GM12878 (cell line): ENCODE data around the gene TDRD7. TPM values are rescaled to one million over a fixed set of nuclear protein-coding genes. Genes with fewer than 3 reads are reported as not detected.

Experiments
- ATAC-seq: fragments of 200-7000 bp; cut with Tn5 transposase; 3 replicates; pipeline ENCODE4 v1.9.1; 2020; ENCODE audit warnings: mild to moderate bottlenecking, moderate library complexity
- BruUV-seq: library from RNA; stranded (reverse); fragments of 400-500 nt; replicated peaks from 2 replicates; lab custom pipeline; 2021; lab: Mats Ljungman, UMichigan
- CTCF ChIA-PET: fragments of 300-600 bp; sonication (Branson Sonifier 250); formaldehyde crosslinking; extraction: SDS; loops from one replicate; lab custom pipeline; 2021; ENCODE audit warnings: inconsistent platforms; lab: Yijun Ruan, JAX
- POLR2A ChIA-PET: fragments of 350-600 bp; formaldehyde crosslinking; extraction: SDS; loops from one replicate; lab custom pipeline; 2021; ENCODE audit warnings: inconsistent platforms; lab: Charles Lee
- RAD21 ChIA-PET: fragments of 300-600 bp; sonication (Branson Sonifier 250); formaldehyde crosslinking; loops from one replicate; lab custom pipeline; 2023; ENCODE audit warnings: antibody characterized with exemption; ENCODE audit not compliant: unreplicated experiment; lab: Charles Lee
- SMC1A ChIA-PET: fragments of 300-600 bp; sonication (Branson Sonifier 250); formaldehyde crosslinking; loops from one replicate; lab custom pipeline; 2023; ENCODE audit not compliant: unreplicated experiment, uncharacterized antibody; lab: Charles Lee
- DNase-seq: peaks from one replicate; pipeline ENCODE4 v3.0.0-alpha.2; 2011; ENCODE audit warnings: low read depth, low spot score
- FAIRE-seq: peaks from 3 replicates; lab custom pipeline; 2011; peaks lifted over from hg19 to GRCh38; lab: Jason Lieb, UNC
- H2AFZ ChIP-seq: 2 replicates; pipeline ENCODE4 v1.6.0; 2011; ENCODE audit warnings: low read depth, low read length, control low read depth; ENCODE audit not compliant: control insufficient read depth
- H3K27ac ChIP-seq: 2 replicates; pipeline ENCODE4 v1.5.1; 2011; ENCODE audit warnings: control low read depth; ENCODE audit not compliant: control insufficient read depth, insufficient read depth
- H3K27me3 ChIP-seq, 2 experiments: replicated peaks in 1 of 2; 2 replicates each; pipeline versions ENCODE4 v1.6.0 to v1.6.1; 2011; ENCODE audit warnings: low read length in 1 of 2; ENCODE audit not compliant: control insufficient read depth in 2 of 2, insufficient read depth in 2 of 2
- H3K36me3 ChIP-seq, 2 experiments: 2 replicates each; pipeline ENCODE4 v1.5.1; 2011; ENCODE audit warnings: low read length in 1 of 2; ENCODE audit not compliant: control insufficient read depth in 2 of 2, insufficient read depth in 2 of 2
- H3K4me1 ChIP-seq: 2 replicates; pipeline ENCODE4 v1.6.1; 2011; ENCODE audit warnings: mild to moderate bottlenecking, low read length, moderate library complexity, mixed read lengths; ENCODE audit not compliant: control insufficient read depth, insufficient read depth
- H3K4me2 ChIP-seq: 2 replicates; pipeline ENCODE4 v1.6.0; 2011; ENCODE audit warnings: control low read depth; ENCODE audit not compliant: control insufficient read depth, insufficient read depth
- H3K4me3 ChIP-seq: fragments of 200-600 bp; sonication (generic); 2 replicates; pipeline ENCODE4 v1.5.1; 2016
- H3K79me2 ChIP-seq: 2 replicates; pipeline ENCODE4 v1.6.0; 2011; ENCODE audit warnings: low read length; ENCODE audit not compliant: control insufficient read depth, insufficient read depth
- H3K9ac ChIP-seq: 2 replicates; pipeline ENCODE4 v1.8.0; 2011; ENCODE audit warnings: low read length, control low read depth, mixed read lengths; ENCODE audit not compliant: control insufficient read depth, insufficient read depth
- H3K9me3 ChIP-seq: replicated peaks from 3 replicates; pipeline ENCODE4 v1.5.1; 2011; ENCODE audit warnings: mild to moderate bottlenecking, low read length; ENCODE audit not compliant: control insufficient read depth, insufficient read depth
- H4K20me1 ChIP-seq: 2 replicates; pipeline ENCODE4 v1.6.0; 2011; ENCODE audit not compliant: control insufficient read depth, insufficient read depth
- CBX3 ChIP-seq: fragments of 200-600 bp; sonication (generic); IDR thresholded peaks from 2 replicates; pipeline ENCODE4 v1.6.1; 2016; ENCODE audit warnings: low read depth, borderline replicate concordance
- GATAD2B ChIP-seq: fragments of 450-650 bp; conservative IDR thresholded peaks from 2 replicates; pipeline ENCODE4 v1.6.1; 2017; ENCODE audit warnings: low read depth, mild to moderate bottlenecking, moderate library complexity
- KDM1A ChIP-seq: fragments of 200-600 bp; sonication (generic); IDR thresholded peaks from 2 replicates; pipeline ENCODE4 v1.6.1; 2016; ENCODE audit warnings: borderline replicate concordance
- MEF2B ChIP-seq: fragments of 450-650 bp; IDR thresholded peaks from 2 replicates; pipeline ENCODE4 v1.6.1; 2018; ENCODE audit warnings: mild to moderate bottlenecking, moderate library complexity; ENCODE audit not compliant: partially characterized antibody, poor library complexity, severe bottlenecking
- NFYA ChIP-seq: IDR thresholded peaks from 2 replicates; pipeline ENCODE4 v1.6.1; 2011; ENCODE audit warnings: low read depth, mild to moderate bottlenecking, low read length, improper control_type of control experiment, borderline replicate concordance
- PRDM15 ChIP-seq: fragments of 450-650 bp; formaldehyde crosslinking; IDR thresholded peaks from 2 replicates; pipeline ENCODE4 v1.4.0; 2020; ENCODE audit warnings: mild to moderate bottlenecking, moderate library complexity
- RAD21 ChIP-seq: IDR thresholded peaks from 2 replicates; pipeline ENCODE4 v1.6.1; 2011; ENCODE audit warnings: mild to moderate bottlenecking, low read depth, low read length, moderate library complexity; ENCODE audit not compliant: insufficient read depth
- RELA ChIP-seq: fragments of 450-650 bp; IDR thresholded peaks from 2 replicates; pipeline ENCODE4 v1.8.0; 2014; ENCODE audit warnings: borderline replicate concordance; ENCODE audit not compliant: partially characterized antibody
- SIN3A ChIP-seq: IDR thresholded peaks from 2 replicates; pipeline ENCODE4 v1.6.1; 2012; ENCODE audit warnings: low read depth, low read length, improper control_type of control experiment
- SMAD1 ChIP-seq: fragments of 450-650 bp; IDR thresholded peaks from 2 replicates; pipeline ENCODE4 v1.6.1; 2018; ENCODE audit warnings: mild to moderate bottlenecking, low read depth; ENCODE audit not compliant: partially characterized antibody
- YBX1 ChIP-seq: fragments of 450-650 bp; IDR thresholded peaks from 2 replicates; pipeline ENCODE4 v1.6.1; 2016; ENCODE audit warnings: antibody characterized with exemption
- ZSCAN29 ChIP-seq: fragments of 450-650 bp; IDR thresholded peaks from 2 replicates; pipeline ENCODE4 v1.6.1; 2017; ENCODE audit warnings: mild to moderate bottlenecking, moderate library complexity
- WGBS: methylation state at CpG from one replicate; pipeline ENCODE4 v1.1.6; 2016; ENCODE audit warnings: low lambda C conversion rate; ENCODE audit not compliant: insufficient replicate concordance, insufficient coverage; ENCODE audit errors: missing lambda C conversion rate; 5-methylcytosine and 5-hydroxymethylcytosine counted together
- in situ Hi-C: fragments of 300-500 bp; cut with MboI; formaldehyde crosslinking; loops from 9 replicates; pipeline ENCODE4 v1.14.3; 2018; ENCODE audit warnings: mixed read lengths
- intact Hi-C: fragments of 100-400 bp; cut with micrococcal nuclease; formaldehyde crosslinking; loops from one replicate; pipeline ENCODE4 v1.14.2; 2022; ENCODE audit not compliant: unreplicated experiment
- polyA plus RNA-seq, 11 experiments: library from polyadenylated mRNA; depleted of rRNA in 4 of 11; unstranded in 6 of 11; stranded (reverse) in 5 of 11; fragments of >200 nt; fragmentation: Nextera tagmentation in 4 of 11; fragmentation: Illumina TruSeq in 1 of 11; extraction: Ambion mirVana in 4 of 11; extraction: Trizol in 1 of 11; gene quantifications; 1 replicate in 1 of 11; 2 replicates in 10 of 11; pipeline versions ENCODE4 v1.2.1 to v1.2.3, GENCODE V29; 2011 to 2016; ENCODE audit warnings: inconsistent platforms in 2 of 11, missing spikeins in 2 of 11, low read depth in 1 of 11
- total RNA-seq, 4 experiments: library from RNA; depleted of rRNA in 3 of 4; stranded (reverse); fragments of >200 nt in 3 of 4; fragmentation: Illumina TruSeq in 1 of 4; extraction: Trizol in 1 of 4; gene quantifications; 2 replicates each; pipeline versions ENCODE4 v1.2.1 to v1.2.3, GENCODE V29; 2013 to 2021
- TF ChIP-seq, protein P1 (sequence below): fragments of 450-650 bp; IDR thresholded peaks from 2 replicates; pipeline ENCODE4 v1.6.1; 2016; ENCODE audit warnings: mild to moderate bottlenecking, moderate library complexity, borderline replicate concordance

The TDRD7 gene
- total and polyA plus RNA-seq, 10 of the 15 experiments (the other 5 are each of a cell fraction or from before 2014, with no cell fraction given) = 5.7 to 26.4 (median 16.2) TPM

DNA sequence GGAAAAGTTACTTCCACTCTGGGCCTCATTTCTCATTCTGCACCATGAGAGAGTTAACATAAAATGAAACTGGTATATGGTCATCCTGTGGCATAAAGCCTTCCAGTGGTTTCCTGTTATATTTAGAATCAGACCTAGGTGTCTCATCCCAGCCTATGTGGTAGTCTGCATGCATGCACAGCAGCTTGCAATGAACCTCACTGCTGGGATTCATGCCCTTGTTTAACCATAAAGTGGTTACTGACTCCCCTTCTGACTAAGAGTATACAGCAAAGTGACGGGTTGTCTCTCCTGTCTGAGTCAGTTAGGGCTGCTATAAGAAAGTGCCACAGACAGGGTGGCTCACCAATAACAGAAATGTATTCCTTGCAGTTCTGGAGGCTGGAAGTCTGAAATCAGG is 14.7 kb upstream of the TDRD7 start (continued):
- TF ChIP-seq, protein P1, sequence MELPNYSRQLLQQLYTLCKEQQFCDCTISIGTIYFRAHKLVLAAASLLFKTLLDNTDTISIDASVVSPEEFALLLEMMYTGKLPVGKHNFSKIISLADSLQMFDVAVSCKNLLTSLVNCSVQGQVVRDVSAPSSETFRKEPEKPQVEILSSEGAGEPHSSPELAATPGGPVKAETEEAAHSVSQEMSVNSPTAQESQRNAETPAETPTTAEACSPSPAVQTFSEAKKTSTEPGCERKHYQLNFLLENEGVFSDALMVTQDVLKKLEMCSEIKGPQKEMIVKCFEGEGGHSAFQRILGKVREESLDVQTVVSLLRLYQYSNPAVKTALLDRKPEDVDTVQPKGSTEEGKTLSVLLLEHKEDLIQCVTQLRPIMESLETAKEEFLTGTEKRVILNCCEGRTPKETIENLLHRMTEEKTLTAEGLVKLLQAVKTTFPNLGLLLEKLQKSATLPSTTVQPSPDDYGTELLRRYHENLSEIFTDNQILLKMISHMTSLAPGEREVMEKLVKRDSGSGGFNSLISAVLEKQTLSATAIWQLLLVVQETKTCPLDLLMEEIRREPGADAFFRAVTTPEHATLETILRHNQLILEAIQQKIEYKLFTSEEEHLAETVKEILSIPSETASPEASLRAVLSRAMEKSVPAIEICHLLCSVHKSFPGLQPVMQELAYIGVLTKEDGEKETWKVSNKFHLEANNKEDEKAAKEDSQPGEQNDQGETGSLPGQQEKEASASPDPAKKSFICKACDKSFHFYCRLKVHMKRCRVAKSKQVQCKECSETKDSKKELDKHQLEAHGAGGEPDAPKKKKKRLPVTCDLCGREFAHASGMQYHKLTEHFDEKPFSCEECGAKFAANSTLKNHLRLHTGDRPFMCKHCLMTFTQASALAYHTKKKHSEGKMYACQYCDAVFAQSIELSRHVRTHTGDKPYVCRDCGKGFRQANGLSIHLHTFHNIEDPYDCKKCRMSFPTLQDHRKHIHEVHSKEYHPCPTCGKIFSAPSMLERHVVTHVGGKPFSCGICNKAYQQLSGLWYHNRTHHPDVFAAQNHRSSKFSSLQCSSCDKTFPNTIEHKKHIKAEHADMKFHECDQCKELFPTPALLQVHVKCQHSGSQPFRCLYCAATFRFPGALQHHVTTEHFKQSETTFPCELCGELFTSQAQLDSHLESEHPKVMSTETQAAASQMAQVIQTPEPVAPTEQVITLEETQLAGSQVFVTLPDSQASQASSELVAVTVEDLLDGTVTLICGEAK = no peak
- TF ChIP-seq GATAD2B = 0 out of 2 replicates have a peak, but pooled peaks have one; percentile 41

DNA sequence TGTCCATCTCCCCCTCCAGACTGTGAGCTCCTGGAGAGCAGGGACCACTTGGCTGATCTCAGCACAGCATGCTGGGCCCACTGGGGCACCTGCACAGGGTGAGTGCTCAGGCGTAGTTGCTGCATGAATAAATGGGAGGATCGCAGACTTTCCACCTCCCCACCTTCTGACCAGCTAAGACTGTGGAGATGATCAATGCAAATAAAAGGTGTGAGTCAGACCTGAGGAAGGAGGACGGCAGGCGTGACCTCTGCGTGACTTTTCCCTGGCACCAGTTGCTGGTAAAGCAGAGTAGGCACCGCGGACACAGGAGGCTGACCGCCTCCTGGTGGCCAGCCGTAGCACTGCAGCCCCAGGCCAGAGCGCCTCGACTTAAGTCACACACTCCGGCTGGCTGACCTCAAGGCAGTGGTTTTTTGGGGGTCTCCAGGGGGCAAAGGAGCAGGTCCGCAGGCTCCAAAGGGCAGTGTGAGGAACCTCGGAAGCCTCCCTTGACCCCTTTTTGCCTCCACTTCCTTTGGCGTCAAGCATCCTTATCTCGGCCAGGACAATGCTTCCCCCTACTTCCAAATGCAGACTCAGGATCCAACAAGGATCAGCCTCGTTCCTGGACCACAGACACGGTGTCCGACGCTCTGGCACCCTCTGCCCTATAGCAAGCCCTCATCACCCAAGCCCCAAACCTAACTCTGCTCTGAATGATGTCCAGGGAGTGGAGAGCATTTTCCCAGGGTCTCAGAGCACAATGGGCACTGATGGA is 12.7 kb upstream of the TDRD7 start:
- POLR2A ChIA-PET = no interaction called here
- Histone ChIP-seq H3K9me3 (no peaks in the 10 kb centered on the region; the same call in 2 of the 3 replicates), H3K4me2 (no peak overlapping the region)
- TF ChIP-seq RAD21 = peak; percentile 82
- no peak for TF ChIP-seq CBX3
- no peak for TF ChIP-seq KDM1A
- no peak for TF ChIP-seq NFYA
- no peak for TF ChIP-seq YBX1
- peak; percentile 31; the same call in 1 of the 2 replicates for TF ChIP-seq ZSCAN29
- TF ChIP-seq SMAD1 = no peak
- TF ChIP-seq MEF2B = no peak
- TF ChIP-seq RELA = peak; percentile 23
- no peak for TF ChIP-seq SIN3A
- no peak for TF ChIP-seq PRDM15 (CRISPR knock-in tag)

More for the DNA sequence above, 12.7 kb upstream of the TDRD7 start:
- DNase-seq (no peak), ATAC-seq (peak; percentile 81), FAIRE-seq (peak; percentile 76)
- no peak overlapping the region for H2AFZ ChIP-seq
- no peaks in the 10 kb centered on the region; the same call in 1 of the 2 replicates for H4K20me1 ChIP-seq
- H3K4me1 ChIP-seq = peaks cover 6% of the 10 kb centered on the region
- in situ Hi-C loops (loop anchor here (5.0 kb wide), 1 partner anchor 542 kb away; no protein-coding TSS in a partner anchor), intact Hi-C loops (loop anchor here (1.0 kb wide), 2 partner anchors 12 to 543 kb away; no protein-coding TSS in a partner anchor)
- H3K9ac ChIP-seq = no peak overlapping the region
- no peaks in the 10 kb centered on the region for H3K36me3 ChIP-seq
- no peaks in the 10 kb centered on the region for H3K27me3 ChIP-seq
- CTCF ChIA-PET = interaction anchor here (0.6 to 4.3 kb wide), 14 partner anchors 7 to 702 kb away, joined by 3 to 87 read pairs (median 4); partner anchors contain the start of gene ZNF782
- no peak overlapping the region for H3K4me3 ChIP-seq
- WGBS = 20% methylated on average over 20 of the region's 20 CpGs
- no peak overlapping the region for H3K27ac ChIP-seq
- H3K79me2 ChIP-seq = no peaks in the 10 kb centered on the region
- SMC1A ChIA-PET = interaction anchor here (1.7 to 5.4 kb wide), 4 partner anchors 13 to 543 kb away, joined by 4 to 66 read pairs (median 12); no protein-coding TSS in a partner anchor
- BruUV-seq = no TSS peak
- RAD21 ChIA-PET = interaction anchor here (1.8 to 3.1 kb wide), 4 partner anchors 9 to 543 kb away, joined by 7 to 16 read pairs (median 12); no protein-coding TSS in a partner anchor
